ENCODE data around the gene HIGD1A.

The HIGD1A gene

GRCh38 chr3:42801048-42801620 is 3.2 kb downstream of the HIGD1A start:
- Histone ChIP-seq H3K27me3 (replicated peaks; ENCODE audit: insufficient read depth, low read length) (no peaks in the 10 kb centered on the region), H3K27ac (ENCODE audit: low read length) (no peak overlapping the region), H3K79me2 (ENCODE audit: low read length) (peaks cover 47% of the 10 kb centered on the region), H4K20me1 (ENCODE audit: insufficient read depth, low read length) (no peaks in the 10 kb centered on the region), H3K4me2 (ENCODE audit: low read depth, low read length) (no peak overlapping the region), H3K4me3 (ENCODE audit: low read length) (no peak overlapping the region), H3K4me1 (ENCODE audit: low read length) (peaks cover 8% of the 10 kb centered on the region; the same call in 1 of the 2 replicates), H3K9ac (ENCODE audit: low read length) (no peak overlapping the region), H3K36me3 (replicated peaks; ENCODE audit: insufficient read depth, low read length) (no peaks in the 10 kb centered on the region), H3K9me2 (replicated peaks; ENCODE audit: insufficient read depth, low read length) (no peaks in the 10 kb centered on the region), H3K9me3 (replicated peaks; ENCODE audit: insufficient read depth, low read length) (no peaks in the 10 kb centered on the region), H2AFZ (ENCODE audit: low read length) (no peak overlapping the region), H3F3A (ENCODE audit: insufficient read depth, low read length) (peaks cover 6% of the 10 kb centered on the region)
- DNase-seq = no peak
- TF ChIP-seq CTCF (IDR thresholded peaks at IDR 0.05; ENCODE audit: low read length) = no peak

- Histone ChIP-seq H4K20me1 (ENCODE audit: insufficient read depth, low read length) (no peaks in the 10 kb centered on the region), H3K9me3 (replicated peaks; ENCODE audit: insufficient read depth, low read length) (no peaks in the 10 kb centered on the region), H3K4me1 (ENCODE audit: low read length) (peaks cover 8% of the 10 kb centered on the region; the same call in 1 of the 2 replicates), H3K36me3 (replicated peaks; ENCODE audit: insufficient read depth, low read length) (no peaks in the 10 kb centered on the region), H3K4me2 (ENCODE audit: low read depth, low read length) (no peak overlapping the region), H3K4me3 (ENCODE audit: low read length) (no peak overlapping the region), H3K9ac (ENCODE audit: low read length) (no peak overlapping the region), H3K79me2 (ENCODE audit: low read length) (peaks cover 52% of the 10 kb centered on the region), H3F3A (ENCODE audit: insufficient read depth, low read length) (peaks cover 6% of the 10 kb centered on the region), H2AFZ (ENCODE audit: low read length) (no peak overlapping the region), H3K27me3 (replicated peaks; ENCODE audit: insufficient read depth, low read length) (no peaks in the 10 kb centered on the region), H3K27ac (ENCODE audit: low read length) (no peak overlapping the region), H3K9me2 (replicated peaks; ENCODE audit: insufficient read depth, low read length) (no peaks in the 10 kb centered on the region)
- TF ChIP-seq CTCF (IDR thresholded peaks at IDR 0.05; ENCODE audit: low read length) (no peak), EZH2phosphoT487 (IDR thresholded peaks at IDR 0.05; ENCODE audit: low read length) (no peak), EZH2 (optimal IDR thresholded peaks at IDR 0.05; ENCODE audit: low read depth, low read length) (no peak)
- no peak for DNase-seq
Measured at GRCh38 chr3:42800251-42800650, 4.0 kb downstream of the HIGD1A start.

GRCh38 chr3:42799376-42799775 is 4.9 kb downstream of the HIGD1A start:
- no peak overlapping the region for H3K27ac ChIP-seq (ENCODE audit: low read length)
- no peak for DNase-seq
- TF ChIP-seq CTCF (IDR thresholded peaks at IDR 0.05; ENCODE audit: low read length) (no peak), EZH2 (optimal IDR thresholded peaks at IDR 0.05; ENCODE audit: low read depth, low read length) (no peak), EZH2phosphoT487 (IDR thresholded peaks at IDR 0.05; ENCODE audit: low read length) (no peak)
- peaks cover 52% of the 10 kb centered on the region for H3K79me2 ChIP-seq (ENCODE audit: low read length)
- H3K4me1 ChIP-seq (ENCODE audit: low read length) = peaks cover 8% of the 10 kb centered on the region; the same call in 1 of the 2 replicates
- H3F3A ChIP-seq (ENCODE audit: insufficient read depth, low read length) = peaks cover 6% of the 10 kb centered on the region
- H3K36me3 ChIP-seq (replicated peaks; ENCODE audit: insufficient read depth, low read length) = no peaks in the 10 kb centered on the region
- H3K9me2 ChIP-seq (replicated peaks; ENCODE audit: insufficient read depth, low read length) = no peaks in the 10 kb centered on the region
- H3K9ac ChIP-seq (ENCODE audit: low read length) = no peak overlapping the region
- H4K20me1 ChIP-seq (ENCODE audit: insufficient read depth, low read length) = no peaks in the 10 kb centered on the region
- H3K4me3 ChIP-seq (ENCODE audit: low read length) = no peak overlapping the region
- no peak overlapping the region for H2AFZ ChIP-seq (ENCODE audit: low read length)
- H3K4me2 ChIP-seq (ENCODE audit: low read depth, low read length) = no peak overlapping the region
- H3K9me3 ChIP-seq (replicated peaks; ENCODE audit: insufficient read depth, low read length) = no peaks in the 10 kb centered on the region
- no peaks in the 10 kb centered on the region for H3K27me3 ChIP-seq (replicated peaks; ENCODE audit: insufficient read depth, low read length)

Data from MM.1S (cell line).